Measurements from ENCODE around the gene CIAO2A. TPM values are rescaled to one million over a fixed set of nuclear protein-coding genes. Genes with fewer than 3 reads are reported as not detected.
A peak's percentile ranks its signal among the peaks of the same experiment; 100 is the strongest.

The CIAO2A gene
- total RNA-seq, 1 experiment from 2014 or later: 74.4 TPM

DNA sequence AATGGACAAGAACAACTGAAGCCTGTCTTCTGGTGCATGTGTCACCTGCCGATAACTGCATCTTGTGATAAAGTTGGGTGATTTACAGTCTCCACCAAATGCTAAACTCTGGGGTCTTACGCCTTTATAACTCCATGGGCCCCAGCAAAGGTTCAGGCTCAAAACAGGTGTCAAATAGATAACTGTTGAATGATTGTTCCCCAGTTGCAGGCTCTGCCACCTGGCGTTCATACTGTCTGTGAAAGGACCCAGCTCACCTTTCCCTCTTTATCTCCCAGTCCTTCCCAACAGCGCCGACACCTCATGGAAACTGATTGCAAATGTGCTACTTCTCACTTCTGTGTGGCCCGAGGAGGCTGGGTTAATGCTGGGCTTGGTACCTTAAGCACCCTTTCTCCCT is 49.6 kb upstream of the CIAO2A start:
- Histone ChIP-seq H3K14ac (ENCODE audit: insufficient read depth, low read length) (no peak overlapping the region), H3K18ac (ENCODE audit: insufficient read length, low read depth, low read length) (no peak overlapping the region), H3K4me2 (ENCODE audit: insufficient read depth, insufficient read length, low read length) (no peak overlapping the region), H3K9ac (ENCODE audit: extremely low read depth, insufficient read length, low read length) (no peak overlapping the region), H3K79me1 (ENCODE audit: insufficient read depth, low read depth, low read length, poor library complexity, severe bottlenecking) (no peaks in the 10 kb centered on the region), H2AFZ (ENCODE audit: low read length) (no peak overlapping the region), H2BK12ac (ENCODE audit: insufficient read length, low read depth, low read length) (no peak overlapping the region), H3T11ph (ENCODE audit: low read length) (no peak overlapping the region), H3K4ac (ENCODE audit: low read depth, low read length) (no peak overlapping the region), H4K8ac (replicated peaks; ENCODE audit: insufficient read length, low read depth, low read length) (no peak overlapping the region), H3K4me1 (ENCODE audit: insufficient read depth, low read length) (no peaks in the 10 kb centered on the region), H2BK15ac (ENCODE audit: low read depth, low read length) (no peak overlapping the region), H3K27me3 (ENCODE audit: insufficient read depth, low read length) (no peaks in the 10 kb centered on the region), H3K23me2 (ENCODE audit: insufficient read length, low read depth, low read length, poor library complexity, severe bottlenecking) (no peaks in the 10 kb centered on the region), H3K9me3 (ENCODE audit: control insufficient read depth, low read depth, low read length) (no peaks in the 10 kb centered on the region), H3K27ac (ENCODE audit: insufficient read length, low read depth, low read length) (no peak overlapping the region), H4K20me1 (ENCODE audit: control insufficient read depth, insufficient read depth, insufficient read length) (no peaks in the 10 kb centered on the region), H2BK20ac (ENCODE audit: low read depth, low read length, poor library complexity, severe bottlenecking) (no peak overlapping the region), H4K5ac (ENCODE audit: insufficient read length, low read depth, low read length) (no peak overlapping the region), H4K91ac (ENCODE audit: insufficient read length, low read depth, low read length) (no peak overlapping the region), H3K56ac (ENCODE audit: insufficient read length, low read depth, low read length) (no peak overlapping the region), H2AK5ac (ENCODE audit: insufficient read length, low read length) (no peak overlapping the region), H3K23ac (ENCODE audit: insufficient read length, low read depth, low read length) (no peak overlapping the region), H2BK5ac (ENCODE audit: insufficient read length, low read length) (no peak overlapping the region), H2BK120ac (ENCODE audit: low read depth, low read length, poor library complexity, severe bottlenecking) (no peak overlapping the region), H3K79me2 (ENCODE audit: insufficient read depth, low read length) (no peaks in the 10 kb centered on the region)
- Mint-ChIP-seq H3K27me3 (ENCODE audit: low read depth) (no peaks in the 10 kb centered on the region), H3K4me1 (peaks cover 0 to 4% of the 10 kb centered on the region in 2 experiments; a peak in 2 of 4 replicates), H3K36me3 (ENCODE audit: insufficient read depth in 1 of 3, low read depth in 3 of 3) (peaks cover 0 to 7% (median 2%) of the 10 kb centered on the region in 3 experiments; a peak in 4 of 7 replicates), H3K4me3 (no peak overlapping the region), H3K27ac (no peak overlapping the region; a peak in 1 of 7 replicates), H3K9me3 (no peaks in the 10 kb centered on the region)
- WGBS (ENCODE audit: extremely low coverage, insufficient read length, low lambda C conversion rate): no CpG with 5 or more reads among the region's 6 CpGs
- peak; percentile 22; the same call in 1 of the 3 replicates for TF ChIP-seq CTCF (conservative IDR thresholded peaks at IDR 0.05)
- DNase-seq: no peak

All from H9 (cell line).